NCI-H2196 (cell line): ENCODE results near the gene FOXO1.

Source experiments
- DNase-seq: peaks from one replicate; lab custom pipeline; 2025; ENCODE audit not compliant: unreplicated experiment; lab: John Stamatoyannopoulos, UW

Gene FOXO1

GRCh38 chr13:40611004-40611403 is 55.4 kb downstream of the FOXO1 start:
- no peak for DNase-seq

GRCh38 chr13:40609972-40610726 is 56.3 kb downstream of the FOXO1 start:
- DNase-seq = no peak

- no peak for DNase-seq
Measured at GRCh38 chr13:40608308-40608707, 58.1 kb downstream of the FOXO1 start.

GRCh38 chr13:40605573-40605972 is 60.9 kb downstream of the FOXO1 start:
- DNase-seq = no peak

GRCh38 chr13:40604135-40604534 is 62.3 kb downstream of the FOXO1 start:
- DNase-seq = no peak

- no peak for DNase-seq
Measured at GRCh38 chr13:40600149-40600751, 66.2 kb downstream of the FOXO1 start.

GRCh38 chr13:40599747-40600146 is 66.7 kb downstream of the FOXO1 start:
- DNase-seq = no peak

GRCh38 chr13:40599124-40599523 is 67.3 kb downstream of the FOXO1 start:
- no peak for DNase-seq

- DNase-seq = no peak
Measured at GRCh38 chr13:40598569-40598968, 67.9 kb downstream of the FOXO1 start.

- DNase-seq = no peak
Measured at GRCh38 chr13:40597735-40598365, 68.6 kb downstream of the FOXO1 start.

GRCh38 chr13:40596484-40596883 is 70.0 kb downstream of the FOXO1 start:
- DNase-seq = no peak

GRCh38 chr13:40595693-40596092 is 70.7 kb downstream of the FOXO1 start:
- no peak for DNase-seq

- DNase-seq = no peak
Measured at GRCh38 chr13:40592035-40592434, 74.4 kb downstream of the FOXO1 start.

GRCh38 chr13:40591091-40591490 is 75.3 kb downstream of the FOXO1 start:
- no peak for DNase-seq

- DNase-seq = no peak
Measured at GRCh38 chr13:40590112-40590862, 76.2 kb downstream of the FOXO1 start.

- DNase-seq = no peak
Measured at GRCh38 chr13:40589285-40590109, 76.9 kb downstream of the FOXO1 start.

GRCh38 chr13:40588101-40588500 is 78.3 kb downstream of the FOXO1 start:
- DNase-seq = no peak

GRCh38 chr13:40586886-40587565 is 79.4 kb downstream of the FOXO1 start:
- no peak for DNase-seq

- no peak for DNase-seq
Measured at GRCh38 chr13:40585911-40586471, 80.5 kb downstream of the FOXO1 start.

- DNase-seq = no peak
Measured at GRCh38 chr13:40583738-40584137, 82.7 kb downstream of the FOXO1 start.
